ENCODE measurements around the gene MED26. TPM values are rescaled to one million over a fixed set of nuclear protein-coding genes. Genes with fewer than 3 reads are reported as not detected.
A peak's percentile ranks its signal among the peaks of the same experiment; 100 is the strongest.

MED26 gene
- total and polyA plus RNA-seq, 9 of the 15 experiments (the other 6 are each of a cell fraction or from before 2014, with no cell fraction given) = 0.71 to 15.1 (median 6.2) TPM

- TF ChIP-seq SAFB (IDR thresholded peaks at IDR 0.05; ENCODE audit: borderline replicate concordance, low read depth, low read length) = 0 out of 2 replicates have a peak, but pooled peaks have one; percentile 13
- TF ChIP-seq LEF1 (IDR thresholded peaks at IDR 0.05) = no peak
- TF ChIP-seq ZFP30 (CRISPR knock-in tag; IDR thresholded peaks at IDR 0.05; ENCODE audit: borderline replicate concordance) = no peak
- no peak for TF ChIP-seq THRA (IDR thresholded peaks at IDR 0.05)
- peak in 1 of 2 experiments; percentile 67; a peak in 1 of 4 replicates for TF ChIP-seq NONO (IDR thresholded peaks at IDR 0.05; ENCODE audit: low read depth in 2 of 2, low read length in 1 of 2)
- TF ChIP-seq PHB2 (IDR thresholded peaks at IDR 0.05; ENCODE audit: low read depth) = no peak
- no peak for TF ChIP-seq KLF1 (tag; IDR thresholded peaks at IDR 0.05)
- no peak for TF ChIP-seq ZNF668 (CRISPR knock-in tag; IDR thresholded peaks at IDR 0.05)
- no peak for TF ChIP-seq NEUROD1 (IDR thresholded peaks at IDR 0.05; ENCODE audit: borderline replicate concordance, low read depth, low read length, partially characterized antibody)
- TF ChIP-seq LCOR (CRISPR knock-in tag; IDR thresholded peaks at IDR 0.05) = no peak
- no peak for TF ChIP-seq PRMT5 (CRISPR knock-in tag; IDR thresholded peaks at IDR 0.05)
- TF ChIP-seq STAT5B (CRISPR knock-in tag; IDR thresholded peaks at IDR 0.05) = no peak
- TF ChIP-seq POLR2H (tag; IDR thresholded peaks at IDR 0.05; ENCODE audit: low read depth) = no peak
- TF ChIP-seq HOXB6 (CRISPR knock-in tag; IDR thresholded peaks at IDR 0.05; ENCODE audit: borderline replicate concordance) = no peak
- TF ChIP-seq CSDE1 (IDR thresholded peaks at IDR 0.05) = no peak
- no peak for TF ChIP-seq TAF7 (tag; IDR thresholded peaks at IDR 0.05)
- TF ChIP-seq ZNF449 (CRISPR knock-in tag; IDR thresholded peaks at IDR 0.05) = no peak
- TF ChIP-seq MXD1 (CRISPR knock-in tag; IDR thresholded peaks at IDR 0.05; ENCODE audit: borderline replicate concordance, poor library complexity, severe bottlenecking) = no peak
- TF ChIP-seq ZNF121 (CRISPR knock-in tag; conservative IDR thresholded peaks at IDR 0.05) = no peak
- no peak for TF ChIP-seq GABPB1 (CRISPR knock-in tag; IDR thresholded peaks at IDR 0.05)
- peak in 1 of 2 experiments; percentile 11; a peak in 2 of 4 replicates for TF ChIP-seq RAD21 (CRISPR knock-in tag; conservative IDR thresholded peaks at IDR 0.05 in 1 of 2, IDR thresholded peaks at IDR 0.05 in 1 of 2)
- TF ChIP-seq TFE3 (CRISPR knock-in tag; IDR thresholded peaks at IDR 0.05) = no peak
- no peak for TF ChIP-seq BRF1 (IDR thresholded peaks at IDR 0.05; ENCODE audit: borderline replicate concordance, extremely low read depth, insufficient read length)
- no peak for TF ChIP-seq USF1 (CRISPR knock-in tag; IDR thresholded peaks at IDR 0.05)
Measured at GRCh38 chr19:16571822-16572331, 56.1 kb downstream of the MED26 start (continued).

Measured in K562 (cell line).